A549 (cell line): ENCODE results near the gene LGMN. TPM values are rescaled to one million over a fixed set of nuclear protein-coding genes. Genes with fewer than 3 reads are reported as not detected.

Source experiments
- ATAC-seq, 2 experiments: fragments of 200-7000 bp in 1 of 2; fragments of >200 bp in 1 of 2; cut with Nextera tagmentation in 1 of 2; cut with Tn5 transposase in 1 of 2; 3 replicates each; pipeline versions ENCODE4 v1.8.0 to v1.9.1; 2018 to 2020; ENCODE audit warnings: mild to moderate bottlenecking in 1 of 2, moderate library complexity in 1 of 2
- CTCF ChIA-PET: fragments of 300-600 bp; sonication (Branson Sonifier 250); formaldehyde crosslinking; extraction: SDS; loops from one replicate; lab custom pipeline; 2021; ENCODE audit warnings: antibody characterized with exemption, inconsistent platforms; lab: Yijun Ruan, JAX
- POLR2A ChIA-PET: fragments of 350-600 bp; formaldehyde crosslinking; extraction: SDS; loops from one replicate; lab custom pipeline; 2021; ENCODE audit warnings: antibody characterized with exemption, inconsistent platforms; lab: Yijun Ruan, JAX
- DNase-seq, 2 experiments: peaks; one replicate each; pipeline versions ENCODE4 v3.0.0 to v3.0.0-alpha.2; 2011 to 2016; ENCODE audit warnings: low read depth in 1 of 2, low spot score in 1 of 2
- FAIRE-seq: peaks from 2 replicates; lab custom pipeline; 2011; peaks lifted over from hg19 to GRCh38; lab: Jason Lieb, UNC
- H3K27ac ChIP-seq, 2 experiments: fragments of >200 bp; sonication (Bioruptor Twin); formaldehyde crosslinking; 3 replicates each; pipeline ENCODE4 v1.5.1; 2016 to 2017
- H3K4me1 ChIP-seq: fragments of >200 bp; sonication (Bioruptor Twin); formaldehyde crosslinking; 3 replicates; pipeline ENCODE4 v1.6.1; 2016
- H3K4me2 ChIP-seq: fragments of >200 bp; sonication (Bioruptor Twin); formaldehyde crosslinking; 3 replicates; pipeline ENCODE4 v1.6.1; 2016
- H3K4me3 ChIP-seq: fragments of >200 bp; sonication (Bioruptor Twin); formaldehyde crosslinking; 3 replicates; pipeline ENCODE4 v1.5.1; 2016
- H3K9me3 ChIP-seq: fragments of >200 bp; sonication (Bioruptor Twin); formaldehyde crosslinking; 3 replicates; pipeline ENCODE4 v1.6.1; 2016
- ATOH8 ChIP-seq: fragments of 250-450 bp; sonication (Bioruptor Pico); IDR thresholded peaks from 2 replicates; pipeline ENCODE4 v1.5.0; 2020; ENCODE audit warnings: low read depth, mild to moderate bottlenecking, moderate library complexity
- CBX2 ChIP-seq: fragments of 200-600 bp; sonication (generic); IDR thresholded peaks from 2 replicates; pipeline ENCODE4 v1.6.1; 2016; ENCODE audit warnings: low read depth, mild to moderate bottlenecking, borderline replicate concordance
- CBX8 ChIP-seq: fragments of 200-600 bp; sonication (generic); IDR thresholded peaks from 2 replicates; pipeline ENCODE4 v1.6.1; 2016
- CHD2 ChIP-seq: fragments of 150-350 bp; IDR thresholded peaks from 2 replicates; pipeline ENCODE4 v1.6.1; 2014; ENCODE audit warnings: low read length; ENCODE audit not compliant: partially characterized antibody
- CHD4 ChIP-seq: fragments of 200-600 bp; sonication (generic); IDR thresholded peaks from 2 replicates; pipeline ENCODE4 v1.6.1; 2016; ENCODE audit warnings: antibody characterized with exemption, mild to moderate bottlenecking, borderline replicate concordance
- EHF ChIP-seq: fragments of 250-450 bp; sonication (Bioruptor Pico); IDR thresholded peaks from 2 replicates; pipeline ENCODE4 v1.5.0; 2020; ENCODE audit warnings: mild to moderate bottlenecking
- EP300 ChIP-seq, 2 experiments: fragments of >200 bp; sonication (Bioruptor Twin); formaldehyde crosslinking; IDR thresholded peaks; 2 replicates in 1 of 2; 3 replicates in 1 of 2; pipeline ENCODE4 v1.6.1; 2016 to 2017
- HDAC2 ChIP-seq: fragments of 200-600 bp; sonication (generic); IDR thresholded peaks from 2 replicates; pipeline ENCODE4 v1.6.1; 2016
- HEYL ChIP-seq: fragments of 250-450 bp; sonication (Bioruptor Pico); IDR thresholded peaks from 2 replicates; pipeline ENCODE4 v1.8.0; 2021; ENCODE audit warnings: mild to moderate bottlenecking, moderate library complexity
- HOXA7 ChIP-seq: fragments of 250-450 bp; sonication (Bioruptor Pico); IDR thresholded peaks from 2 replicates; pipeline ENCODE4 v1.5.0; 2020; ENCODE audit warnings: mild to moderate bottlenecking, moderate library complexity
- HOXB5 ChIP-seq: fragments of 250-450 bp; sonication (Bioruptor Pico); IDR thresholded peaks from 2 replicates; pipeline ENCODE4 v1.5.0; 2020; ENCODE audit warnings: mild to moderate bottlenecking, moderate library complexity
- JUN ChIP-seq, 2 experiments: fragments of >200 bp; sonication (Bioruptor Twin); formaldehyde crosslinking; IDR thresholded peaks; 2 replicates in 1 of 2; 3 replicates in 1 of 2; pipeline ENCODE4 v1.6.1; 2016 to 2017
- JUNB ChIP-seq: fragments of >200 bp; sonication (Bioruptor Twin); formaldehyde crosslinking; IDR thresholded peaks from 2 replicates; pipeline ENCODE4 v1.6.1; 2016
- KDM1A ChIP-seq: fragments of 200-600 bp; sonication (generic); IDR thresholded peaks from 2 replicates; pipeline ENCODE4 v1.6.1; 2016; ENCODE audit warnings: low read depth, mild to moderate bottlenecking
- MAX ChIP-seq: IDR thresholded peaks from 2 replicates; pipeline ENCODE4 v1.6.1; 2012
- MAZ ChIP-seq: fragments of 150-350 bp; IDR thresholded peaks from 2 replicates; pipeline ENCODE4 v1.6.1; 2014; ENCODE audit warnings: antibody characterized with exemption, low read depth, low read length, borderline replicate concordance
- MYC ChIP-seq: IDR thresholded peaks from 2 replicates; pipeline ENCODE4 v1.6.1; 2012; ENCODE audit warnings: mild to moderate bottlenecking, inconsistent platforms, low read length, improper control_type of control experiment, borderline replicate concordance
- NPAS2 ChIP-seq: fragments of 250-450 bp; sonication (Bioruptor Pico); IDR thresholded peaks from 2 replicates; pipeline ENCODE4 v1.8.0; 2022; ENCODE audit warnings: mild to moderate bottlenecking, moderate library complexity, borderline replicate concordance
- PHF8 ChIP-seq: fragments of 200-600 bp; sonication (generic); IDR thresholded peaks from 2 replicates; pipeline ENCODE4 v1.6.1; 2016; ENCODE audit warnings: low read depth, mild to moderate bottlenecking, antibody characterized with exemption, moderate library complexity, borderline replicate concordance
- POLR2A ChIP-seq: IDR thresholded peaks from 2 replicates; pipeline ENCODE4 v1.6.1; 2012; ENCODE audit warnings: mild to moderate bottlenecking, low read length
- RAD21 ChIP-seq, 2 experiments: fragments of >200 bp in 1 of 2; sonication (Bioruptor Twin) in 1 of 2; formaldehyde crosslinking in 1 of 2; IDR thresholded peaks in 1 of 2; conservative IDR thresholded peaks in 1 of 2; 2 replicates in 1 of 2; 3 replicates in 1 of 2; pipeline ENCODE4 v1.6.1; 2012 to 2018; ENCODE audit warnings: inconsistent platforms in 1 of 2
- RCOR1 ChIP-seq: fragments of 150-350 bp; IDR thresholded peaks from 2 replicates; pipeline ENCODE4 v1.6.1; 2014; ENCODE audit warnings: antibody characterized with exemption, low read length, low read depth
- RFX5 ChIP-seq: fragments of 450-650 bp; IDR thresholded peaks from 2 replicates; pipeline ENCODE4 v1.7.1; 2014; ENCODE audit warnings: antibody characterized with exemption, mild to moderate bottlenecking, moderate library complexity
- RNF2 ChIP-seq: fragments of 200-600 bp; sonication (generic); IDR thresholded peaks from 2 replicates; pipeline ENCODE4 v1.6.1; 2016; ENCODE audit warnings: low read depth, mild to moderate bottlenecking, antibody characterized with exemption, moderate library complexity, borderline replicate concordance
- SREBF2 ChIP-seq: fragments of 450-650 bp; IDR thresholded peaks from 2 replicates; pipeline ENCODE4 v1.6.1; 2014; ENCODE audit warnings: mild to moderate bottlenecking, moderate library complexity
- TFCP2L1 ChIP-seq: fragments of 250-450 bp; sonication (Bioruptor Pico); IDR thresholded peaks from 2 replicates; pipeline ENCODE4 v1.5.0; 2021; ENCODE audit warnings: mild to moderate bottlenecking
- TP53 ChIP-seq: fragments of 250-450 bp; sonication (Bioruptor Pico); IDR thresholded peaks from 2 replicates; pipeline ENCODE4 v1.5.0; 2021; ENCODE audit warnings: mild to moderate bottlenecking, moderate library complexity
- USF2 ChIP-seq: fragments of 450-650 bp; IDR thresholded peaks from 2 replicates; pipeline ENCODE4 v1.6.1; 2014; ENCODE audit warnings: antibody characterized with exemption
- ZC3H11A ChIP-seq: fragments of 450-650 bp; IDR thresholded peaks from 2 replicates; pipeline ENCODE4 v1.6.1; 2014; ENCODE audit warnings: antibody characterized with exemption, mild to moderate bottlenecking
- ZSCAN20 ChIP-seq: fragments of 250-450 bp; sonication (Bioruptor Pico); IDR thresholded peaks from 2 replicates; pipeline ENCODE4 v1.8.0; 2022; ENCODE audit warnings: mild to moderate bottlenecking, moderate library complexity
- WGBS: methylation state at CpG from one replicate; pipeline ENCODE4 v1.1.6; 2017; ENCODE audit errors: missing lambda C conversion rate; 5-methylcytosine and 5-hydroxymethylcytosine counted together
- polyA plus RNA-seq, 4 experiments: library from polyadenylated mRNA; depleted of rRNA in 3 of 4; stranded (reverse); fragments of >200 nt; fragmentation: RNase III in 1 of 4; extraction: RNeasy Plus Mini Kit Qiagen cat#74134 plus additional on column Dnase treatment in 1 of 4; gene quantifications; 2 replicates in 3 of 4; 3 replicates in 1 of 4; pipeline ENCODE4 v1.2.3, GENCODE V29; 2011 to 2017

LGMN gene
- polyA plus RNA-seq, 2 of the 4 experiments (the other 2 are of a cell fraction): 70.4 to 106 TPM

- no peak for TF ChIP-seq JUNB
- TF ChIP-seq RCOR1: no peak
- no peak for TF ChIP-seq RAD21 (conservative IDR thresholded peaks at IDR 0.05 in 1 of 2, IDR thresholded peaks at IDR 0.05 in 1 of 2)
- no peak for TF ChIP-seq CHD2
- TF ChIP-seq MAZ: no peak
- no peak for TF ChIP-seq USF2
- no peak for TF ChIP-seq PHF8
- no peak for TF ChIP-seq TP53 (CRISPR knock-in tag)
- no peak for TF ChIP-seq CHD4
- no peak for ATAC-seq
- FAIRE-seq: no peak
- no peak overlapping the region for H3K4me3 ChIP-seq
- H3K4me2 ChIP-seq: no peak overlapping the region
- 94% methylated on average over 10 of the region's 10 CpGs for WGBS
- no peak overlapping the region for H3K27ac ChIP-seq
- POLR2A ChIA-PET: no interaction called here
- CTCF ChIA-PET: interaction anchor here (2.0 to 2.9 kb wide), 2 partner anchors 12 to 15 kb away, joined by 8 to 9 read pairs; no protein-coding TSS in a partner anchor
- DNase-seq: no peak
- H3K9me3 ChIP-seq: no peaks in the 10 kb centered on the region
- no peaks in the 10 kb centered on the region for H3K4me1 ChIP-seq
These were observed 46.6 kb downstream of the LGMN start for GRCh38 chr14:92701826-92702225.

- H3K9me3 ChIP-seq: no peaks in the 10 kb centered on the region
- no peak overlapping the region for H3K4me3 ChIP-seq
- no peak overlapping the region for H3K27ac ChIP-seq
- no peak for ATAC-seq
- H3K4me1 ChIP-seq: peaks cover 13% of the 10 kb centered on the region
- DNase-seq: no peak
- no peak overlapping the region for H3K4me2 ChIP-seq
- FAIRE-seq: no peak
- no peak for TF ChIP-seq ZSCAN20 (CRISPR knock-in tag)
- TF ChIP-seq RFX5: no peak
- no peak for TF ChIP-seq MAX
- no peak for TF ChIP-seq ZC3H11A
- no peak for TF ChIP-seq USF2
- no peak for TF ChIP-seq HOXB5 (CRISPR knock-in tag)
- TF ChIP-seq EP300 (IDR thresholded peaks at IDR 0.05): no peak
- TF ChIP-seq, all 56 proteins: peak for 0
- CTCF ChIA-PET: interaction anchor here (0.7 to 3.6 kb wide), 4 partner anchors 8 to 158 kb away, joined by 3 to 21 read pairs (median 3); no protein-coding TSS in a partner anchor
- POLR2A ChIA-PET: no interaction called here
These were observed 50.0 kb downstream of the LGMN start for GRCh38 chr14:92698393-92698792.

GRCh38 chr14:92696366-92696765 is 52.1 kb downstream of the LGMN start:
- TF ChIP-seq TP53 (CRISPR knock-in tag): no peak
- TF ChIP-seq EHF (CRISPR knock-in tag): no peak
- no peak for TF ChIP-seq HEYL (CRISPR knock-in tag)
- TF ChIP-seq NPAS2 (CRISPR knock-in tag): no peak
- no peak for TF ChIP-seq CBX8
- no peak for TF ChIP-seq JUN (IDR thresholded peaks at IDR 0.05)
- TF ChIP-seq HDAC2: no peak
- TF ChIP-seq SREBF2: no peak
- no peak for TF ChIP-seq MYC
- TF ChIP-seq RNF2: no peak
- TF ChIP-seq ZC3H11A: no peak
- no peak for TF ChIP-seq JUNB
- TF ChIP-seq CBX2: no peak
- no peak for TF ChIP-seq POLR2A
- TF ChIP-seq TFCP2L1 (CRISPR knock-in tag): no peak
- TF ChIP-seq RFX5: no peak
- TF ChIP-seq KDM1A: no peak
- no peak for TF ChIP-seq MAZ
- no peak for TF ChIP-seq HOXA7 (CRISPR knock-in tag)
- TF ChIP-seq ATOH8: no peak
- peaks cover 26% of the 10 kb centered on the region for H3K4me1 ChIP-seq
- H3K4me3 ChIP-seq: no peak overlapping the region
- no peak overlapping the region for H3K27ac ChIP-seq
- no peak for DNase-seq
- CTCF ChIA-PET: interaction anchor here (0.7 to 0.9 kb wide), 2 partner anchors 87 to 1543 kb away, joined by 3 read pairs; no protein-coding TSS in a partner anchor
- POLR2A ChIA-PET: no interaction called here
- H3K9me3 ChIP-seq: no peaks in the 10 kb centered on the region
- H3K4me2 ChIP-seq: no peak overlapping the region
- 88% methylated on average over 4 of the region's 4 CpGs for WGBS
- ATAC-seq: no peak
- no peak for FAIRE-seq
